ENCODE data around the gene ZNF480. TPM values are rescaled to one million over a fixed set of nuclear protein-coding genes. Genes with fewer than 3 reads are reported as not detected.

ZNF480 gene
- total and polyA plus RNA-seq, 2 of the 13 experiments (the other 11 are each of a cell fraction or from before 2014, with no cell fraction given), result 2.1 to 9.6 TPM

DNA sequence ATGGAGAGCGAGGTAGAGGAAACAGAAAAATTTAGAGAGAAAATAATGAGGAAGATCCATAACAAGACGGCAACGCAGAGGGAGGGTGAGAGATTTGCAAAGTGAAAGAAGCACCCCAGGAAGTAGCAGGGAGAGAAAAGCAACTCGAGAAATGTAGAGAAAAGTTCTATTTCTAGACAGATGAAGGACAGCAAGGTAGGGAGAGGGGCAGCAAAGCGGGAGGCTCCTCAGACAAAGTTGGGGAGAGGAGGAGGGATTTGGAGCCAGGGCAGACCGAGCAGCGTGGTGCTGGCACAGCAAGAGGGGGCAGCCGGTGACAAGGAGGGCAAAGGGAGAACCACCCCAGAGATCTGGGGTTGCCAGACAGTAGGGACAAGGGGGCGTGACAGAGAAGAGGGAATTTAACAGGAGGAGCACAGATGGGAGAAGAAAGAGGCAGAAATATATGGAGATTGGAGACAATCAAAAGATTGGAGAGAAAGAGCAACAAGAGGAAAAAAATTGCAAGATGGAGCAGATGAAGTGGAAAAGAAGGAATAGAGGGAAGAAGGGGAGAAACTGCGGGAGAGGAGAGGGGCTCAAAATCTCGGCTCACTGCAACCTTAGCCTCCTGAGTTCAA, 26.6 kb upstream of the ZNF480 start:
- H3K27ac ChIP-seq (ENCODE audit: extremely low read length, insufficient read depth, low read length), result peak overlapping the region; percentile 92
- H3K4me3 ChIP-seq (replicated peaks in 1 of 3; ENCODE audit: insufficient read depth in 1 of 3, low read depth in 2 of 3, low read length in 3 of 3), result peak overlapping the region; percentile 85 to 95 (median 90)
- POLR2A ChIA-PET, result interaction anchor here (1.0 kb wide), 1 partner anchor 81 kb away, joined by 3 read pairs; no protein-coding TSS in a partner anchor
- peaks cover 0 to 6% of the 10 kb centered on the region in 2 experiments; a peak in 1 of 5 replicates for H3K36me3 ChIP-seq (replicated peaks in 1 of 2; ENCODE audit: control insufficient read depth in 1 of 2, insufficient read depth in 2 of 2, low read length in 2 of 2)
- no peaks in the 10 kb centered on the region for H4K20me1 ChIP-seq (ENCODE audit: insufficient read depth, low read length)
- no peaks in the 10 kb centered on the region; a peak in 1 of 5 replicates for H3K27me3 ChIP-seq (ENCODE audit: control insufficient read depth in 1 of 2, insufficient read depth in 2 of 2, low read length in 2 of 2)
- DNase-seq (ENCODE audit: low spot score) (no peak), ATAC-seq (peak; percentile 30), FAIRE-seq (no peak)
- peaks cover 5% of the 10 kb centered on the region; the same call in 1 of the 2 replicates for H3K9me3 ChIP-seq (ENCODE audit: low read length)
- intact Hi-C loops (cut with micrococcal nuclease; ENCODE audit: unreplicated experiment), result no loop called here
- CTCF ChIA-PET (ENCODE audit: low intra/inter-chr PET ratio, low total read pairs), result no interaction called here
- H3K4me2 ChIP-seq (ENCODE audit: low read depth, low read length), result peak overlapping the region; percentile 85
- no peak overlapping the region for H2AFZ ChIP-seq (ENCODE audit: low read length)
- H3K79me2 ChIP-seq (ENCODE audit: insufficient read depth, low read length), result peaks cover 37% of the 10 kb centered on the region
- H3K9ac ChIP-seq (ENCODE audit: insufficient read depth, low read depth, low read length), result peak overlapping the region; percentile 98
- in situ Hi-C loops (cut with HindIII; ENCODE audit: extremely low pct_ligation_motif_present, low pct_unique_long_range_greater_than_20kb), result no loop called here
- H3K4me1 ChIP-seq (ENCODE audit: insufficient read depth, low read length), result peaks cover 16% of the 10 kb centered on the region
- BruUV-seq (replicated peaks), result no TSS peak
- 19% methylated on average over 11 of the region's 11 CpGs for WGBS (ENCODE audit: low lambda C conversion rate)
- no peak for TF ChIP-seq HOXA5 (CRISPR knock-in tag; IDR thresholded peaks at IDR 0.05)
- TF ChIP-seq ZNF274 (CRISPR knock-in tag; IDR thresholded peaks at IDR 0.05), result no peak
- TF ChIP-seq RAD21 (CRISPR knock-in tag; IDR thresholded peaks at IDR 0.05), result no peak
- TF ChIP-seq ZC3H4 (CRISPR knock-in tag; IDR thresholded peaks at IDR 0.05; ENCODE audit: borderline replicate concordance), result no peak
- TF ChIP-seq, protein P1, sequence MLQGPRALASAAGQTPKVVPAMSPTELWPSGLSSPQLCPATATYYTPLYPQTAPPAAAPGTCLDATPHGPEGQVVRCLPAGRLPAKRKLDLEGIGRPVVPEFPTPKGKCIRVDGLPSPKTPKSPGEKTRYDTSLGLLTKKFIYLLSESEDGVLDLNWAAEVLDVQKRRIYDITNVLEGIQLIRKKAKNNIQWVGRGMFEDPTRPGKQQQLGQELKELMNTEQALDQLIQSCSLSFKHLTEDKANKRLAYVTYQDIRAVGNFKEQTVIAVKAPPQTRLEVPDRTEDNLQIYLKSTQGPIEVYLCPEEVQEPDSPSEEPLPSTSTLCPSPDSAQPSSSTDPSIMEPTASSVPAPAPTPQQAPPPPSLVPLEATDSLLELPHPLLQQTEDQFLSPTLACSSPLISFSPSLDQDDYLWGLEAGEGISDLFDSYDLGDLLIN (CRISPR knock-in tag; IDR thresholded peaks at IDR 0.05; ENCODE audit: borderline replicate concordance), result no peak
- TF ChIP-seq NFRKB (IDR thresholded peaks at IDR 0.05), result no peak
- no peak for TF ChIP-seq REXO4 (CRISPR knock-in tag; IDR thresholded peaks at IDR 0.05; ENCODE audit: borderline replicate concordance)
- TF ChIP-seq, protein P2, sequence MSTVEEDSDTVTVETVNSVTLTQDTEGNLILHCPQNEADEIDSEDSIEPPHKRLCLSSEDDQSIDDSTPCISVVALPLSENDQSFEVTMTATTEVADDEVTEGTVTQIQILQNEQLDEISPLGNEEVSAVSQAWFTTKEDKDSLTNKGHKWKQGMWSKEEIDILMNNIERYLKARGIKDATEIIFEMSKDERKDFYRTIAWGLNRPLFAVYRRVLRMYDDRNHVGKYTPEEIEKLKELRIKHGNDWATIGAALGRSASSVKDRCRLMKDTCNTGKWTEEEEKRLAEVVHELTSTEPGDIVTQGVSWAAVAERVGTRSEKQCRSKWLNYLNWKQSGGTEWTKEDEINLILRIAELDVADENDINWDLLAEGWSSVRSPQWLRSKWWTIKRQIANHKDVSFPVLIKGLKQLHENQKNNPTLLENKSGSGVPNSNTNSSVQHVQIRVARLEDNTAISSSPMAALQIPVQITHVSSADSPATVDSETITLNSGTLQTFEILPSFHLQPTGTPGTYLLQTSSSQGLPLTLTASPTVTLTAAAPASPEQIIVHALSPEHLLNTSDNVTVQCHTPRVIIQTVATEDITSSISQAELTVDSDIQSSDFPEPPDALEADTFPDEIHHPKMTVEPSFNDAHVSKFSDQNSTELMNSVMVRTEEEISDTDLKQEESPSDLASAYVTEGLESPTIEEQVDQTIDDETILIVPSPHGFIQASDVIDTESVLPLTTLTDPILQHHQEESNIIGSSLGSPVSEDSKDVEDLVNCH (CRISPR knock-in tag; IDR thresholded peaks at IDR 0.05), result no peak
- TF ChIP-seq SP4 (CRISPR knock-in tag; IDR thresholded peaks at IDR 0.05), result no peak
- TF ChIP-seq, protein P3, sequence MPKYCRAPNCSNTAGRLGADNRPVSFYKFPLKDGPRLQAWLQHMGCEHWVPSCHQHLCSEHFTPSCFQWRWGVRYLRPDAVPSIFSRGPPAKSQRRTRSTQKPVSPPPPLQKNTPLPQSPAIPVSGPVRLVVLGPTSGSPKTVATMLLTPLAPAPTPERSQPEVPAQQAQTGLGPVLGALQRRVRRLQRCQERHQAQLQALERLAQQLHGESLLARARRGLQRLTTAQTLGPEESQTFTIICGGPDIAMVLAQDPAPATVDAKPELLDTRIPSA (CRISPR knock-in tag; IDR thresholded peaks at IDR 0.05; ENCODE audit: borderline replicate concordance), result no peak
- TF ChIP-seq ZNF160 (CRISPR knock-in tag; IDR thresholded peaks at IDR 0.05), result no peak
- no peak for TF ChIP-seq ZNF44 (CRISPR knock-in tag; IDR thresholded peaks at IDR 0.05)
- TF ChIP-seq TMF1 (CRISPR knock-in tag; IDR thresholded peaks at IDR 0.05; ENCODE audit: low read depth), result no peak
- no peak for TF ChIP-seq CBX2 (IDR thresholded peaks at IDR 0.05; ENCODE audit: low read depth, low read length)
- no peak for TF ChIP-seq CBX2 (CRISPR knock-in tag; IDR thresholded peaks at IDR 0.05; ENCODE audit: low read depth)
- TF ChIP-seq, protein P4, sequence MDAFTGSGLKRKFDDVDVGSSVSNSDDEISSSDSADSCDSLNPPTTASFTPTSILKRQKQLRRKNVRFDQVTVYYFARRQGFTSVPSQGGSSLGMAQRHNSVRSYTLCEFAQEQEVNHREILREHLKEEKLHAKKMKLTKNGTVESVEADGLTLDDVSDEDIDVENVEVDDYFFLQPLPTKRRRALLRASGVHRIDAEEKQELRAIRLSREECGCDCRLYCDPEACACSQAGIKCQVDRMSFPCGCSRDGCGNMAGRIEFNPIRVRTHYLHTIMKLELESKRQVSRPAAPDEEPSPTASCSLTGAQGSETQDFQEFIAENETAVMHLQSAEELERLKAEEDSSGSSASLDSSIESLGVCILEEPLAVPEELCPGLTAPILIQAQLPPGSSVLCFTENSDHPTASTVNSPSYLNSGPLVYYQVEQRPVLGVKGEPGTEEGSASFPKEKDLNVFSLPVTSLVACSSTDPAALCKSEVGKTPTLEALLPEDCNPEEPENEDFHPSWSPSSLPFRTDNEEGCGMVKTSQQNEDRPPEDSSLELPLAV (CRISPR knock-in tag; conservative IDR thresholded peaks at IDR 0.05; ENCODE audit: low read depth), result no peak
- no peak for TF ChIP-seq HNRNPLL (IDR thresholded peaks at IDR 0.05; ENCODE audit: low read depth, low read length, poor library complexity, severe bottlenecking)
- TF ChIP-seq, protein P5, sequence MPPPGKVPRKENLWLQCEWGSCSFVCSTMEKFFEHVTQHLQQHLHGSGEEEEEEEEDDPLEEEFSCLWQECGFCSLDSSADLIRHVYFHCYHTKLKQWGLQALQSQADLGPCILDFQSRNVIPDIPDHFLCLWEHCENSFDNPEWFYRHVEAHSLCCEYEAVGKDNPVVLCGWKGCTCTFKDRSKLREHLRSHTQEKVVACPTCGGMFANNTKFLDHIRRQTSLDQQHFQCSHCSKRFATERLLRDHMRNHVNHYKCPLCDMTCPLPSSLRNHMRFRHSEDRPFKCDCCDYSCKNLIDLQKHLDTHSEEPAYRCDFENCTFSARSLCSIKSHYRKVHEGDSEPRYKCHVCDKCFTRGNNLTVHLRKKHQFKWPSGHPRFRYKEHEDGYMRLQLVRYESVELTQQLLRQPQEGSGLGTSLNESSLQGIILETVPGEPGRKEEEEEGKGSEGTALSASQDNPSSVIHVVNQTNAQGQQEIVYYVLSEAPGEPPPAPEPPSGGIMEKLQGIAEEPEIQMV (CRISPR knock-in tag; IDR thresholded peaks at IDR 0.05; ENCODE audit: low read depth), result no peak

Data from HepG2 (cell line).